K562 (cell line): ENCODE results near the gene DAPK1. TPM values are rescaled to one million over a fixed set of nuclear protein-coding genes. Genes with fewer than 3 reads are reported as not detected.

Experiments used
- ATF3 ChIP-seq, 2 experiments: fragments of 450-650 bp in 1 of 2; sonication (generic) in 1 of 2; formaldehyde crosslinking in 1 of 2; IDR thresholded peaks in 1 of 2; conservative IDR thresholded peaks in 1 of 2; 2 replicates each; pipeline versions ENCODE4 v1.6.1 to v1.8.1; 2016 to 2023; ENCODE audit warnings: mild to moderate bottlenecking in 2 of 2, moderate library complexity in 2 of 2, inconsistent platforms in 1 of 2, missing genetic modification reagents in 1 of 2
- C11orf30 ChIP-seq: fragments of 450-650 bp; IDR thresholded peaks from 2 replicates; pipeline ENCODE4 v1.6.1; 2016; ENCODE audit warnings: low read depth, mild to moderate bottlenecking
- CHD7 ChIP-seq: fragments of 200-600 bp; sonication (generic); IDR thresholded peaks from one replicate; pipeline ENCODE4 v1.6.1; 2012; ENCODE audit warnings: mild to moderate bottlenecking, low read depth, low read length, inconsistent platforms
- E2F4 ChIP-seq: sonication (generic); formaldehyde crosslinking; IDR thresholded peaks from 2 replicates; pipeline ENCODE4 v1.8.0; 2022; ENCODE audit warnings: mild to moderate bottlenecking, low read depth, missing genetic modification reagents
- ESRRA ChIP-seq: fragments of 450-650 bp; IDR thresholded peaks from 2 replicates; pipeline ENCODE4 v1.6.1; 2014; ENCODE audit warnings: low read depth, mild to moderate bottlenecking, moderate library complexity, borderline replicate concordance
- ETV5 ChIP-seq: sonication (generic); formaldehyde crosslinking; IDR thresholded peaks from 2 replicates; pipeline ENCODE4 v1.4.0; 2020; ENCODE audit warnings: low read depth, mild to moderate bottlenecking, missing genetic modification reagents
- FOSL1 ChIP-seq: fragments of 200-800 bp; sonication (Bioruptor generic); conservative IDR thresholded peaks from 2 replicates; pipeline ENCODE4 v1.6.1; 2016; ENCODE audit warnings: missing genetic modification characterization, missing compliant biosample characterization
- GATAD2A ChIP-seq: fragments of 450-650 bp; IDR thresholded peaks from 2 replicates; pipeline ENCODE4 v1.6.1; 2017
- JUND ChIP-seq, 2 experiments: IDR thresholded peaks; 2 replicates in 1 of 2; 3 replicates in 1 of 2; pipeline ENCODE4 v1.6.1; 2011; ENCODE audit warnings: borderline replicate concordance in 2 of 2, low read depth in 2 of 2, low read length in 2 of 2, improper control_type of control experiment in 1 of 2, missing biosample characterization in 1 of 2, missing genetic modification characterization in 1 of 2, missing genetic modification reagents in 1 of 2
- MEF2D ChIP-seq: conservative IDR thresholded peaks from 2 replicates; pipeline ENCODE4 v1.6.1; 2016; ENCODE audit warnings: low read depth, missing genetic modification characterization, missing compliant biosample characterization
- NR3C1 ChIP-seq: sonication (generic); formaldehyde crosslinking; IDR thresholded peaks from 2 replicates; pipeline ENCODE4 v1.8.1; 2022; ENCODE audit warnings: missing genetic modification reagents
- SMAD2 ChIP-seq: fragments of 150-350 bp; IDR thresholded peaks from 2 replicates; pipeline ENCODE4 v1.6.1; 2014; ENCODE audit warnings: low read depth, mild to moderate bottlenecking, low read length
- polyA plus RNA-seq, 8 experiments: library from polyadenylated mRNA; depleted of rRNA in 4 of 8; stranded (reverse) in 5 of 8; unstranded in 3 of 8; fragments of >200 nt; fragmentation: Nextera tagmentation in 2 of 8; fragmentation: Illumina TruSeq in 1 of 8; extraction: Ambion mirVana in 2 of 8; extraction: Trizol in 1 of 8; gene quantifications; 2 replicates each; pipeline versions ENCODE4 v1.2.1 to v1.2.3, GENCODE V29; 2011 to 2014; ENCODE audit warnings: inconsistent platforms in 1 of 8, missing spikeins in 1 of 8
- total RNA-seq, 7 experiments: library from RNA; depleted of rRNA in 6 of 7; stranded (reverse); fragments of >200 nt in 6 of 7; fragmentation: Illumina TruSeq in 2 of 7; extraction: Trizol in 2 of 7; gene quantifications; 2 replicates each; pipeline versions ENCODE4 v1.2.1 to v1.2.3, GENCODE V29; 2011 to 2021; ENCODE audit warnings: low replicate concordance in 1 of 7

DAPK1 gene
- total and polyA plus RNA-seq, 9 of the 15 experiments (the other 6 are each of a cell fraction or from before 2014, with no cell fraction given): 1.7 to 26.4 (median 15.8) TPM

- TF ChIP-seq CHD7 (no peak), C11orf30 (peak; percentile 15; the same call in 1 of the 2 replicates), FOSL1 (tag) (0 out of 2 replicates have a peak, but pooled peaks have one; percentile 23), GATAD2A (no peak), ATF3 (IDR thresholded peaks at IDR 0.05) (peak; percentile 59), ATF3 (CRISPR knock-in tag; conservative IDR thresholded peaks at IDR 0.05) (no peak), NR3C1 (CRISPR knock-in tag) (no peak), MEF2D (tag) (no peak), JUND (IDR thresholded peaks at IDR 0.05; ENCODE audit: borderline replicate concordance, low read depth, low read length) (peak; percentile 29; the same call in 1 of the 2 replicates), JUND (tag; IDR thresholded peaks at IDR 0.05; ENCODE audit: borderline replicate concordance, low read depth, low read length) (no peak), ETV5 (CRISPR knock-in tag) (no peak), SMAD2 (no peak), E2F4 (CRISPR knock-in tag) (no peak), ESRRA (peak; percentile 71; the same call in 1 of the 2 replicates)
Observed at GRCh38 chr9:87703636-87704276, 206.1 kb downstream of the DAPK1 start (continued).
